Activated T-helper 17 cell treated with anti-CD3 and anti-CD28 coated beads, Interleukin-2, amount 50 U/mL, for 72 hours (primary cell): ENCODE results near the gene FAM83G. TPM values are rescaled to one million over a fixed set of nuclear protein-coding genes. Genes with fewer than 3 reads are reported as not detected.

Experiments
- ATAC-seq: fragments of 150-1000 bp; cut with Tn5 transposase; replicated peaks from 2 replicates; pipeline ENCODE4 v1.10.0; 2021; ENCODE audit warnings: mild to moderate bottlenecking, moderate library complexity
- H3K27ac Mint-ChIP-seq: one replicate; pipeline ENCODE4 v1.8.0; 2022; ENCODE audit warnings: mixed read lengths
- H3K27me3 Mint-ChIP-seq: one replicate; pipeline ENCODE4 v1.8.0; 2022; ENCODE audit warnings: mixed read lengths
- H3K36me3 Mint-ChIP-seq: one replicate; pipeline ENCODE4 v1.8.0; 2022; ENCODE audit warnings: low read depth, mild to moderate bottlenecking, mixed read lengths
- H3K4me1 Mint-ChIP-seq: one replicate; pipeline ENCODE4 v1.8.0; 2022; ENCODE audit warnings: mixed read lengths
- H3K4me3 Mint-ChIP-seq: one replicate; pipeline ENCODE4 v1.8.0; 2022; ENCODE audit warnings: mild to moderate bottlenecking, mixed read lengths
- H3K9me3 Mint-ChIP-seq: one replicate; pipeline ENCODE4 v1.8.0; 2022; ENCODE audit warnings: mixed read lengths
- total RNA-seq, 2 donors: library from RNA; stranded (reverse); gene quantifications; one replicate each; pipeline ENCODE4 v1.2.3, GENCODE V29; 2022

FAM83G gene
- total RNA-seq, 2 donors from 2014 or later = 15.9 to 22.6 TPM

DNA sequence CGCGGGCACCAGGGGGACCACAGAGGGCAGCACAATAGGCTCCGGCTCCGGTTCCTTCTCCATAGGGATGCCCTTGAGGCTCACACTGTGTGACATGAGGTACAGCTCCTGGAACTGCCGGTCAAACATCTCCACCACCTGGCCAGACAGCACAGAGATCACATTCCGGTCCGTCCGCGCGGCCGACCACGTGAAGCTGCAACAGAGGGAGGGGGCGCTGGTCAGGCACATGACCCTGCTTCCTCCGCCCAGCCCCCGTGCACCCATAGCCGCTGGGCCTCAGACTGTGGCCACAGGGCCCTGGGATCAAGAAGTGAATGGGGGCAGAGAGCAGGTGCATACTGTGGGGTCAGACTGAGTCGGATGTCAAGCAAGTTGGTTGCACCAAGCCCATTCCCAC, 25.9 kb downstream of the FAM83G start:
- Mint-ChIP-seq H3K36me3 (peaks cover 33% of the 10 kb centered on the region), H3K4me3 (no peak overlapping the region), H3K4me1 (peaks cover 9% of the 10 kb centered on the region), H3K27ac (no peak overlapping the region), H3K9me3 (no peaks in the 10 kb centered on the region), H3K27me3 (no peaks in the 10 kb centered on the region)
- ATAC-seq = no peak

DNA sequence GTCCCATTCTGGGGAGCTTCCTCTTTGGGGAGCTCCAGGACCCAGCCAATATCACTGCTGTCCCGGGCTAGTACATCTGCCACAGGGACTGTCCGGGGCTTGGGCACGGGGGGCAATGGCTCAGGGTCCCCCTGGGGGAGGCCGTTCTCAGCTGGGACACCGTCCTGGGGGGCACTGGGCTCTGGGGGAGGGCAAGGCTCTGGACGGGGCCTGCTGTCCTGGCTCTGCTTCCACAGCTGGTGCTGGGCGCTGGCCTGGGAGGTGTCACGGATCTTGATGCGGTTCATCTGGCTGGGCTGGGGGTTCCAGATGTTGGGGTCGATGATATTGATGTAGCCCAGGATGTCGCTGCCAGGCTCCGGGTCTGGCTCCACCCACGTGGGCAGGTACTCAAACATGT, 26.5 kb downstream of the FAM83G start:
- peaks cover 9% of the 10 kb centered on the region for H3K4me1 Mint-ChIP-seq
- H3K9me3 Mint-ChIP-seq = no peaks in the 10 kb centered on the region
- H3K27me3 Mint-ChIP-seq = no peaks in the 10 kb centered on the region
- peaks cover 33% of the 10 kb centered on the region for H3K36me3 Mint-ChIP-seq
- no peak overlapping the region for H3K27ac Mint-ChIP-seq
- no peak for ATAC-seq
- H3K4me3 Mint-ChIP-seq = no peak overlapping the region

DNA sequence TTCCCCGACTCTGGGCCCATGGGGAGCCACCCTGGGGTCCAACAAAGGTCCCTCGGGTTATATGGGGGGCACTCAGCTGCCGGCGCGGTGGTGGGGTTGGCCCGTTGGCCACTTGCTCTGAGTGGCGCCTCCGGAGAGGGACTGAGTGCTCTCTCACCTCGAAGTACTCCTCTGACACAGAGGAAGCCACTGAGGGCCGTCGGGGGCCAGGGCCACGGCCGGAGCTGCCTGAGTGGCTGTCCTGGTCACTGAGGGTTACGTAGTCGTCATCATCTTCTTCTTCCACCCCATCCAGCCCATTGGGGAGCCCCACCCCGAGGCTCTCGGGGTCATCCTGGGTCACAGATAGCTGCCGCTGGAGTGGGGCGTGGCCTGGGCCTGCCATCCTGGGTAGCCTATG, 26.9 kb downstream of the FAM83G start:
- H3K36me3 Mint-ChIP-seq = peaks cover 33% of the 10 kb centered on the region
- no peak for ATAC-seq
- H3K9me3 Mint-ChIP-seq = no peaks in the 10 kb centered on the region
- H3K4me1 Mint-ChIP-seq = peaks cover 9% of the 10 kb centered on the region
- H3K27me3 Mint-ChIP-seq = no peaks in the 10 kb centered on the region
- H3K27ac Mint-ChIP-seq = no peak overlapping the region
- no peak overlapping the region for H3K4me3 Mint-ChIP-seq

DNA sequence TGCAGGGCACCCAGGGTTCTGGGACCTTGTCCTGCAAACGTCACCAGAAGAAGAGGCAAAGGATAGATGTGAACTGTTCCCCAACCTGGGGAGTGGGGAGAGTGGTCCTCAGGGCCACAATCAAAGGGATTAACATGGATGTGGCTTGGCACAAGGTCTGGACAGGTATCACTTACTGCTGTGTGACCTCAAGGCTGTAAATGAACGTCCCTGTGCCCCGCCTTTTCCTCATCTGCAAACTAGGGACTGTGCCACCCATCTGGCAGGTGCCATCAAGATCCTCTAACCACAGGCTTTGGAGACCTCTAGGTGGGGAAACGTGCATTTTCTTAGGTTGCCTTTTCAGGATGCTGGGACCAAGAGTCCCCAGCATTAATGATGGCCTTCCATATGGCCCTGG, 27.5 kb downstream of the FAM83G start:
- H3K36me3 Mint-ChIP-seq = peaks cover 33% of the 10 kb centered on the region

DNA sequence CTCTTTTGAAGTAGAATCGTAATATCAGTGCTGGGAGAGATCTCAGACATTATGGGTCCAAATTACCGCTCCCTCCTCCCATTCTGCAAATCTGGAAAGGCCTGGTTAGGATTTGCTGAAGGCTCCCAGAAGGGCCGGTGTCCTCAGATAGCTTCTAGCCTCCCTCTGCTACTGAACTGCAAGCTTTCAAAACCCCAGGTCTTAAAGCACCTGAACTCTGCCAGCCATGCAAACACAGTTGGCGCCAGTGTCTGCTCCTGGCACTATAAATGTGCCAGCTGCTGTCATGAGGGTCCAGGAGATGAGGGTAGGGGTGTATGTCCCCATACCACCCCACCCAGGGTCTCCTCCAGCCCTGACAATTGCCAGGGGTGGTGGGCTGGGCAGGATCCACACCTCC, 28.4 kb downstream of the FAM83G start:
- ATAC-seq = no peak
- Mint-ChIP-seq H3K36me3 (peaks cover 33% of the 10 kb centered on the region), H3K4me3 (no peak overlapping the region), H3K4me1 (peaks cover 9% of the 10 kb centered on the region), H3K9me3 (no peaks in the 10 kb centered on the region), H3K27ac (no peak overlapping the region), H3K27me3 (no peaks in the 10 kb centered on the region)

More for the DNA sequence above, 27.5 kb downstream of the FAM83G start:
- Mint-ChIP-seq H3K4me1 (peaks cover 9% of the 10 kb centered on the region), H3K27ac (no peak overlapping the region), H3K4me3 (no peak overlapping the region), H3K9me3 (no peaks in the 10 kb centered on the region), H3K27me3 (no peaks in the 10 kb centered on the region)
- no peak for ATAC-seq

DNA sequence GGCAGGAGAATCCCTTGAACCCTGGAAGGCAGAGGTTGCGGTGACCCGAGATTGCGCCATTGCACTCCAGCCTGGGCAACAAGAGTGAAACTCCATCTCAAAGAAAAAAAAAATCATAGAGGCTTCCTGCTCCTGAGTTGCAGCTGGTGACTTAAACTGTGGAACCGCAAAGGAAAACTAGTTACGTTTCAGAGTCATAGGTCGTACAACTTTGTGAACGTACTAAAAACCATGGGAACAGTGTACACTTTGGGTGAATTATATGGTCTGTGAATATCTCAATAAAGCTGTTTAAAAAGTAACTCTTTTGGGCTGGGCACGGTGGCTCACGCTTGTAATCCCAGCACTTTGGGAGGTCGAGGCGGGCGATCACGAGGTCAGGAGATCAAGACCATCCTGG, 29.0 kb downstream of the FAM83G start:
- Mint-ChIP-seq H3K4me1 (peaks cover 9% of the 10 kb centered on the region), H3K27ac (no peak overlapping the region), H3K4me3 (no peak overlapping the region), H3K36me3 (peaks cover 33% of the 10 kb centered on the region), H3K9me3 (no peaks in the 10 kb centered on the region), H3K27me3 (no peaks in the 10 kb centered on the region)
- ATAC-seq = no peak

DNA sequence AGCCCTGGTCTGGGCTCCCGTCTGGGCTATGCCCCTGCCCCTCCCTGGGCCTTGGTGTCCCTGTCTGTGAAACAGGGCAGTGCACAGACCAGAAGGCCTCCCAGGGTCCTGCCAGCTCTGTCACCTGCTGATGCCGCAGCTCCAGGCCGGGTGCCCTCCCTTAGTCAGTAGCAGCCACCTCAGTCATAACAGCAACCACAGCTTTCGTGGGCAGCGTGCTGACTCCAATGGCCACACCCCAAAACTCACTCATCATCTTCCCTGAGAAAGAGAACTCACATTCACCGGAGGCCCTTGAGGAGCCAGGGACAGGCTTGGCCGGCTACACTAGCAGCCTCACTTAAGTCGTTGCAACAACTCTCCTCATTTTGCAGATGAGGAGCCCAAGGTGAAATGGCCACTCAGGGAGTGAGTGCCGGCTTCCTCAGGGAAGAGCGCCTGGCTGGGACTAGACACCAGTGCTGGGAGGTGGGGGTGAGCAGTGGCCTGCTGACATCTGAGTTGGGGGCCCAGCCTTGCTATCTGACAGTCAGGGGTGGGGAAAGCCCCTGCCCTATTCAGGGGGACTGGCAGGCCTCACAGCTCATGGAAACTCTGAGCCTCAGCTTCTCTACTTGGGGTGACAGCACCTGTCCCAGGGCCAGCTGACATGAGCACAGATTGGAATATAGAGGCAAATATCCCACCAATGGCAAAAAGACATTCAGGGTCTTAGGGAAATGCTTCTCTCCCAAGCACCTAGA, 30.0 kb downstream of the FAM83G start:
- H3K27ac Mint-ChIP-seq = peak overlapping the region; percentile 54

DNA sequence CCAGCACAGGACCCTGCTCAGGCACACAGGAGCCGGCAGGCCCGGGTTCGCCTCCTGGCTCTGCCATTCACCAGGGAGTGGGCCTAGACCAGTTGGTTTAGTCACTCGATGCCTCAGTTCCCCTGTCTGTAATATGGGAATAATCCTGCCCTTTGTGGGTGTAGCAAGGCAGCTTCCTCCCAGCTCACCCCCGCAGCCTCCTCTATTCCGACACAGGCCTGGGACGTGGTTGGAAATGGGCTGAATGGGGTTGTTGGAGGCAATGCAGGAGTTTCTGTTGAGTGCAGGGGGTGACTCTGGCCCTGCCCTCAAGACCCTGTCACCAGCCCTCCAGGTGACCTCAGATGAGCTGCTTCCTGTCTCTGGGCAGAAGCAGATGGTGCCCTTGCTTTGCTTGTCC, 32.8 kb downstream of the FAM83G start:
- peaks cover 13% of the 10 kb centered on the region for H3K4me1 Mint-ChIP-seq
- H3K9me3 Mint-ChIP-seq = no peaks in the 10 kb centered on the region
- H3K27me3 Mint-ChIP-seq = no peaks in the 10 kb centered on the region
- H3K4me3 Mint-ChIP-seq = no peak overlapping the region
- H3K27ac Mint-ChIP-seq = no peak overlapping the region
- H3K36me3 Mint-ChIP-seq = peaks cover 18% of the 10 kb centered on the region
- no peak for ATAC-seq

More for the DNA sequence above, 30.0 kb downstream of the FAM83G start:
- H3K9me3 Mint-ChIP-seq = no peaks in the 10 kb centered on the region
- H3K4me3 Mint-ChIP-seq = no peak overlapping the region
- H3K27me3 Mint-ChIP-seq = no peaks in the 10 kb centered on the region
- peaks cover 39% of the 10 kb centered on the region for H3K36me3 Mint-ChIP-seq
- peak; percentile 94 for ATAC-seq
- H3K4me1 Mint-ChIP-seq = peaks cover 11% of the 10 kb centered on the region

DNA sequence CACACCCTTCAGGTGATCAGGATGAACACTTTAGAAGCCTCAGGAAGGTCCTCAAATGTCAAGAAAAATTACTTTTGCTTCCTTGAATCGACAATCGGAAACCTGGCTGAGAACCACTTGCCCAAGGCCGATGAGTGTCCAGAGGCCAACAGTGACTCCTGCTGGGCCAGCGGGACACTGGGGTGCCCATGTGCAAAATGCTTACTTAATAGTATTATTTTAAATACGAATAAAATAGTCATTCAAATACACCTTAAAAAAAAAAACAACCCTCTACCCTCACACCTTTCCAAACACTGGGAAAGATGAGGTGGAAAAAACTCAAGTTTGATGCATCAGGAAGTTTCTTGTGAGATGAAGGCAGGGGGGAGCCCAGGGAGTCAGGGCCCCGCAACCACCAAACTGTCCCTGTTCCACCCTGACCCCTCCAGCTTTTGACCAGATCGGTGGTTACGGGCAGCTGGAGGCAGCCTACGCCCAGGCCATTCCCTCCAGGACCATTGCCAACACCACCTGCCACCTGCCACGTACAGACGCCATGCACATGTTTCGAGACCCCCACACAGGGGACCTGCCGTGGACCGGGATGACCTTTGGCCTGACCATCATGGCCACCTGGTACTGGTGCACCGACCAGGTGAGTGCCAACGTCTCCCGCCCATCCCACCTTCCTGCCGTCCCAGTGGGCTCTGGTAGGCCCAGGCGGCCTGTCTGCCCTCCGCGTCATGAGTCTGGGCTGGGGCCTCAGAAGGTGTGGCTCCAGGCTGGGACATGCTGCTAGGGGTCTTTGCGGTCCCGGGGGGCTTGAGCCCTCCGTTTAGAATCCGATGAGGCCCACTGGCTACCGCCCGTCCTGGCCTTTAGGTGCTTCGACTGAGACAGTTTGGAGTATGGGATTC, 33.7 kb downstream of the FAM83G start:
- no peaks in the 10 kb centered on the region for H3K27me3 Mint-ChIP-seq
- ATAC-seq = no peak

DNA sequence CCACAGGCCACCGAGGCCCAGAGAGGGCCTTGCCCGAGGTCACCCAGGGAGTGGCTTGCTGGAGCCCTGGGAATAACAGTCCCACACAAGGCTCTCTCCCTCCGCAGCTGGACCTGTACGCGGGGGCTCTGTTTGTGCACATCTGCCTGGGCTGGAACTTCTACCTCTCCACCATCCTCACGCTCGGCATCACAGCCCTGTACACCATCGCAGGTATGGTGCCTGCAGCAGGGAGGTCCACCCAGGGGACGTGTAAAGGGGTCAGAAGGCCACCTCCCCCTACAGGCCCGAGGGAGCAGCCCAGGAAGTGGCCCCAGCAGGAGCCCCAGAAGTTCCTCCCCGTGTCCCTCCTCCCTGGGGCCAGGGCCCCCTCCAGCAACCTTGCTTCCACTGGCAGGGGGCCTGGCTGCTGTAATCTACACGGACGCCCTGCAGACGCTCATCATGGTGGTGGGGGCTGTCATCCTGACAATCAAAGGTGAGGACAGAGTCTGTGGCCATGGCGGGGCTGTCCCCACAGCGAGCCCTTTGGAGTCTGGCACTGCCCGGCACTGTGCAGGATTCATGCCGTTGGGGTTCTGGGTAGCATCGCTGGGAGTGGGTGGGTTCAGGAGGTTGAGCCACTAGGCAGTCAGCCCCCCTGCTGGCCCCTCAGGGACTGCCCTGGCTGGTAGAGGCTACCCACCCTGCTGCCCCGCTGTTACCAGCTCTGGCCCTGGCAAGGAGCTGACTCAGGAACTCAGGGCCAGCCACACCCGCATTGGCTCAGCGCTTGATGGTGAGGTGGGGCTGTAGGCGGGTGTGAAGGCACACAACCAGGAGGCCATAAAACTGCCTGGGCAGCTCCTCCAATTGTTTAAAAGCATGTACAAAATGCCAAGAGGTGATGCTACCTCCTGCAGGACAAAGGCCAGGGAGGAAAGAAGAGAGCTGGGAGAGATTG, 35.3 kb downstream of the FAM83G start:
- peaks cover 5% of the 10 kb centered on the region for H3K4me1 Mint-ChIP-seq
- H3K27ac Mint-ChIP-seq = peak overlapping the region; percentile 28
- no peaks in the 10 kb centered on the region for H3K9me3 Mint-ChIP-seq
- no peak overlapping the region for H3K4me3 Mint-ChIP-seq
- peak; percentile 30 for ATAC-seq
- H3K36me3 Mint-ChIP-seq = peaks cover 11% of the 10 kb centered on the region
- H3K27me3 Mint-ChIP-seq = no peaks in the 10 kb centered on the region

More for the DNA sequence above, 33.7 kb downstream of the FAM83G start:
- H3K36me3 Mint-ChIP-seq = peaks cover 11% of the 10 kb centered on the region
- H3K9me3 Mint-ChIP-seq = no peaks in the 10 kb centered on the region
- H3K4me3 Mint-ChIP-seq = no peak overlapping the region
- no peak overlapping the region for H3K27ac Mint-ChIP-seq
- peaks cover 13% of the 10 kb centered on the region for H3K4me1 Mint-ChIP-seq

DNA sequence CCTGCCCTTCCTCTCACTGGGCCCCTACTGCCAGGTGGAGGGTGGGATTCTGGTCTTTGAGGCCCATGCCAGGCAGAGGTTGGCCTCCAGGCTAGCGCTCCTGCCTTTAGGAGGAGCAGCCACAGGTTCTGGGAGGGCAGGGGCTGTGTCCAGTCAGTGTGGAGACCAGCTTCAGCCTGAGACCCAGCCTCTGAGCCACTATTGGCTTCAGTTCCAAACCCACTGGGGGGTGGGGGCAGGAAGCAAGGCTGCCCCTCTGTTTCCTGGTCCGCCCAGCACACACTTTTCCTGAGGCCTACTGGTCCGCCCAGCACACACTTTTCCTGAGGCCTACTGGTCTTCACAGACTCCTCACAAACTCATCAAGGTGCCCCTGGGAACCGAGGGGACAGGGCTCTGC, 36.2 kb downstream of the FAM83G start:
- Mint-ChIP-seq H3K27ac (no peak overlapping the region), H3K4me1 (peaks cover 4% of the 10 kb centered on the region), H3K9me3 (no peaks in the 10 kb centered on the region), H3K36me3 (peaks cover 11% of the 10 kb centered on the region), H3K4me3 (no peak overlapping the region), H3K27me3 (no peaks in the 10 kb centered on the region)
- no peak for ATAC-seq

DNA sequence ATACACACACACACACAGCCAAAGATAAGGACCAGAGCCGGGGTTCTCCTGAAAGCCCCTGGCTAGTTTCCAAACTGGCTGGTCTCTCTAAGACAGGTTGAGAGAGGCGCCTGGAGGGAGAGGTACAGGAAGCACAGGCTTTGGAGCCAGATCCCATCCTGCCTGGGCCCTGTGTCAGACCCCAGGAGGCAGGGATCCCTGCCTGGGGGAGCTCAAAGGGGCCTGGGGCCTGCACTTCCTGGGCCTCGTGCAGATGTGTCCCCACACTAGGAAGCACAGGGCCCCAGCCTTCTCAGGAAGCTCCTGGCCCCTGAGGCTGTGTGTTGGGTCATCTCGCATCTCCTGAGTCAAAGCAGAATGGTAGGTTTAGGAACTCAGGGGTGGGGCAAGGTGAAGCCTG, 36.6 kb downstream of the FAM83G start:
- Mint-ChIP-seq H3K27me3 (no peaks in the 10 kb centered on the region), H3K27ac (no peak overlapping the region), H3K9me3 (no peaks in the 10 kb centered on the region), H3K36me3 (peaks cover 11% of the 10 kb centered on the region), H3K4me3 (no peak overlapping the region), H3K4me1 (peaks cover 4% of the 10 kb centered on the region)
- no peak for ATAC-seq

DNA sequence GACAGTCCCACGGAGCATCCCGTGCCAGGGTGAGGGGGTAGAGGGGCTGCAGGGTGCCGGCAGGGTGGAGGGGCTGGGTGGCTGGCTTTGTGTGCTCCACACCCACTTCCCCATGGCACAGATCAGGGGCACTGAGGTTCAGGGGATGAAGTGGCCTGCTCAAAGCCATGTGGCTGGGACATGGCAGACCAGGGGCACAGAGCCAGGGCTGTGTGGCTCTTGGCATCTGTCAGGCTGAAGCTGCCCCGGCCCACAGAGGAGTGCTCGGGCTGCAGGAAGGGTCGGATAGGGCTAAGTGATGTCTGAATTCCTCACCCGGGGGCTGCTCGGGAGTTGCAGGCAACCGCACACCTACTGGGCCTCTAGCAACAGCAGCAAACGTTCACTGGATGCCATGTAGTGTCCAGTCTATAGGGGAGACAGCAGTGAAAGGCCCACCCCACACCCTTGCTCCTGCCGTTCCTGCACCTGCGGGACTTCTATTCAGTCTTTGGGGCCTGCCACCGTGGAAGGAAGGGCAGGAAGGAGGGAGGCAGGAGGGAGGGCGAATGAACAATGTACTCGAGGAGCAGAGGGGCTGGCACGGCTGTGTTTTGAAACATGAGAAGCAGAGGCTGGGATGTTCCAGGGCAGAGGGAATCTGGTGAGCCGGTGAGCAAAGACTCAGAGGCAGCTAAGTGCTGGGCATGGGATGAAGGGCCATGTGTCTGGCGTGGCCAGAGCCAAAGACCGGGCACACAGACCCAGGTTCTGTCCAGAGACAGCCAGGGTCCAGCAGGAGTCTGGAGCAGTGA, 37.5 kb downstream of the FAM83G start:
- peaks cover 11% of the 10 kb centered on the region for H3K36me3 Mint-ChIP-seq
- no peak overlapping the region for H3K27ac Mint-ChIP-seq
- no peak for ATAC-seq
- peaks cover 9% of the 10 kb centered on the region for H3K4me1 Mint-ChIP-seq
- H3K27me3 Mint-ChIP-seq = no peaks in the 10 kb centered on the region
- H3K4me3 Mint-ChIP-seq = no peak overlapping the region
- no peaks in the 10 kb centered on the region for H3K9me3 Mint-ChIP-seq
